PFSK-1 (cell line): Measurements from ENCODE around the gene EVC2.

Experiments used
- FOXP2 ChIP-seq: optimal IDR thresholded peaks from 2 replicates; pipeline ENCODE3; 2011; ENCODE audit warnings: borderline replicate concordance, control low read depth, inconsistent platforms; ENCODE audit not compliant: insufficient read depth; ENCODE audit errors: extremely low read length, extremely low read depth
- POLR2AphosphoS5 ChIP-seq: IDR thresholded peaks from 2 replicates; pipeline ENCODE4 v1.6.1; 2012; ENCODE audit warnings: low read depth, mild to moderate bottlenecking, control low read depth, low read length, moderate library complexity
- SIN3A ChIP-seq: IDR thresholded peaks from 2 replicates; pipeline ENCODE4 v1.6.1; 2012; ENCODE audit warnings: mild to moderate bottlenecking, low read length, moderate library complexity, borderline replicate concordance; ENCODE audit not compliant: insufficient read depth
- TAF1 ChIP-seq: IDR thresholded peaks from 2 replicates; pipeline ENCODE4 v1.6.1; 2012; ENCODE audit warnings: low read length, control low read depth, borderline replicate concordance; ENCODE audit not compliant: insufficient read depth
- TF ChIP-seq, protein P1 (sequence below), 2 experiments: IDR thresholded peaks; 2 replicates each; pipeline versions ENCODE4 v1.6.1 to v1.8.0; 2011 to 2012; ENCODE audit warnings: low read depth in 2 of 2, low read length in 2 of 2, control low read depth in 1 of 2, inconsistent platforms in 1 of 2, mild to moderate bottlenecking in 1 of 2, moderate library complexity in 1 of 2; ENCODE audit not compliant: insufficient read depth in 1 of 2

Gene EVC2

DNA sequence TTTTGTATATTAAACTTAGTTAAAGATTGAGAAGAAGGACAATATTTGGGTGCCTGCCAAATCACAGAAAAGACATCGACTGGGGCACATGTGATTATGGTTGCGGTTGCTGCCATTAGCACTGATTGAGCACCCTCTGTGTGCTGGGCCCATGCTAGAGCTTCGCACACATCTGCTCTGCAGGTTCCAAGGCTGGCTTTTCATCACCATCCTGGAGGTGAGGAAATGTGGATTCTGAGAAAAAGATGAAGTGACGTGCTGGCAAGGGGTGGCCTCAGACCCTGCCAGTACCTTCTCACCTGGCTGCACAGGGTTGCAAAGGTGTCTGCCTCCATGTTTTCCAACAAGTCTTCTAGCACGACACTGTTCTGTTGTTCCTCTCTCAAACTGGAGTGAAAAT lies 134.0 kb downstream of the EVC2 start:
- TF ChIP-seq SIN3A (no peak), TAF1 (no peak), FOXP2 (no peak), POLR2AphosphoS5 (no peak)
- TF ChIP-seq, protein P1, sequence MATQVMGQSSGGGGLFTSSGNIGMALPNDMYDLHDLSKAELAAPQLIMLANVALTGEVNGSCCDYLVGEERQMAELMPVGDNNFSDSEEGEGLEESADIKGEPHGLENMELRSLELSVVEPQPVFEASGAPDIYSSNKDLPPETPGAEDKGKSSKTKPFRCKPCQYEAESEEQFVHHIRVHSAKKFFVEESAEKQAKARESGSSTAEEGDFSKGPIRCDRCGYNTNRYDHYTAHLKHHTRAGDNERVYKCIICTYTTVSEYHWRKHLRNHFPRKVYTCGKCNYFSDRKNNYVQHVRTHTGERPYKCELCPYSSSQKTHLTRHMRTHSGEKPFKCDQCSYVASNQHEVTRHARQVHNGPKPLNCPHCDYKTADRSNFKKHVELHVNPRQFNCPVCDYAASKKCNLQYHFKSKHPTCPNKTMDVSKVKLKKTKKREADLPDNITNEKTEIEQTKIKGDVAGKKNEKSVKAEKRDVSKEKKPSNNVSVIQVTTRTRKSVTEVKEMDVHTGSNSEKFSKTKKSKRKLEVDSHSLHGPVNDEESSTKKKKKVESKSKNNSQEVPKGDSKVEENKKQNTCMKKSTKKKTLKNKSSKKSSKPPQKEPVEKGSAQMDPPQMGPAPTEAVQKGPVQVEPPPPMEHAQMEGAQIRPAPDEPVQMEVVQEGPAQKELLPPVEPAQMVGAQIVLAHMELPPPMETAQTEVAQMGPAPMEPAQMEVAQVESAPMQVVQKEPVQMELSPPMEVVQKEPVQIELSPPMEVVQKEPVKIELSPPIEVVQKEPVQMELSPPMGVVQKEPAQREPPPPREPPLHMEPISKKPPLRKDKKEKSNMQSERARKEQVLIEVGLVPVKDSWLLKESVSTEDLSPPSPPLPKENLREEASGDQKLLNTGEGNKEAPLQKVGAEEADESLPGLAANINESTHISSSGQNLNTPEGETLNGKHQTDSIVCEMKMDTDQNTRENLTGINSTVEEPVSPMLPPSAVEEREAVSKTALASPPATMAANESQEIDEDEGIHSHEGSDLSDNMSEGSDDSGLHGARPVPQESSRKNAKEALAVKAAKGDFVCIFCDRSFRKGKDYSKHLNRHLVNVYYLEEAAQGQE (IDR thresholded peaks at IDR 0.05; ENCODE audit: insufficient read depth in 1 of 2, low read depth in 2 of 2, low read length in 2 of 2) = no peak

DNA sequence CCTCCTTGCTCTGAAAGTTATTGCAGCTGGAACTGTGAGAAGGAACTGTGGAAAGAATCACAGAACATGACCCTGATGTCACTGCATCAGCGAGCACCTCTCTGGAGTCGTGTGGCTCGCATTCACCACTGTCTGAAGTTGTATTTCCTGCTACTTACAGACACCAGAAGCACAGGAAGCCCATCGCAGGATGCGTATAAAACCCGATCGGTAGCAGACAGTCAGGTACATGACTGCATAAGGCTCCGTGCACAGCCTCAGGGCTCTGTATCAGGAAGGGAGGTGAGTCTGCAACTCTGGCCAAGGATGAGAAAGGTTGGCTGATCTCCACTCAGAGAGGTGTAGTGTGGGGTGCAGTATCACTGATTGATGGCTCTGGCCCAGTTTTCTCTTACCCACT lies 134.4 kb downstream of the EVC2 start:
- TF ChIP-seq POLR2AphosphoS5 (no peak), FOXP2 (no peak), SIN3A (no peak), TAF1 (no peak)
- TF ChIP-seq, protein P1 (IDR thresholded peaks at IDR 0.05; ENCODE audit: insufficient read depth in 1 of 2, low read depth in 2 of 2, low read length in 2 of 2) = no peak

DNA sequence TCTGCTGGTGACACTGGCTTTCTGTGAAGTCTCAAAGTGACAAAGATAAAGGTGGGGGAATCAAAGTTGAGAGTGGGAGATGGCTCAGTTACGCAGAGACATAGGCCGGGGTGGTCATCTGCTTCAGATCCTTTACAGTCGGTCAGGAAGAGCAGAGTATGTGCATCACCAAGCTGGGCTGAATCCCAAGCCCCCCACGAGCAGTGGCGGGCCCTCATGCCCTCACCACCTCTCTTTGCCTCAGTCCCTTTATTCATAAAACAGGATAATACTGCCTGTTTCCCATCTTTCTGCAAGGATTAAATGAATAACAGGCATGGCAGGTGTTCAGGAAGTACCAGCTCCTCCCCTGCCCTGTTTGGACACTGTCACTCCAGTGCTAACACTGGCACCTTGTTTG lies 135.6 kb downstream of the EVC2 start:
- TF ChIP-seq FOXP2 (no peak), SIN3A (no peak), POLR2AphosphoS5 (no peak), TAF1 (no peak)
- TF ChIP-seq, protein P1 (IDR thresholded peaks at IDR 0.05; ENCODE audit: insufficient read depth in 1 of 2, low read depth in 2 of 2, low read length in 2 of 2) = no peak

GRCh38 chr4:5572114-5572513 lies 136.2 kb downstream of the EVC2 start:
- TF ChIP-seq FOXP2 = no peak
- TF ChIP-seq POLR2AphosphoS5 = no peak
- TF ChIP-seq, protein P1 (IDR thresholded peaks at IDR 0.05; ENCODE audit: insufficient read depth in 1 of 2, low read depth in 2 of 2, low read length in 2 of 2) = no peak
- no peak for TF ChIP-seq TAF1
- TF ChIP-seq SIN3A = no peak

GRCh38 chr4:5571646-5572045 lies 136.7 kb downstream of the EVC2 start:
- TF ChIP-seq TAF1 (no peak), POLR2AphosphoS5 (no peak), FOXP2 (no peak), SIN3A (no peak)
- TF ChIP-seq, protein P1 (IDR thresholded peaks at IDR 0.05; ENCODE audit: insufficient read depth in 1 of 2, low read depth in 2 of 2, low read length in 2 of 2) = no peak
